Measurements from ENCODE around the gene ZNF70. TPM values are rescaled to one million over a fixed set of nuclear protein-coding genes. Genes with fewer than 3 reads are reported as not detected.

ZNF70 gene
- total RNA-seq, 5 donors from 2014 or later (not counting 1 experiment from before 2014, with no cell fraction given): 3.2 to 6.4 (median 5.8) TPM

GRCh38 chr22:23784215-23784732 lies 33.4 kb upstream of the ZNF70 start:
- ATAC-seq (replicated peaks in 1 of 4): no peak
- peaks cover 0 to 3% of the 10 kb centered on the region in 2 donors for H3K36me3 ChIP-seq (ENCODE audit: control insufficient read depth in 2 of 2, extremely low read depth in 1 of 2, insufficient read depth in 1 of 2, low read length in 1 of 2)
- H3K4me3 ChIP-seq (ENCODE audit: control insufficient read depth in 1 of 2, extremely low read depth in 1 of 2, low read length in 1 of 2): no peak overlapping the region
- DNase-seq: no peak
- no peaks in the 10 kb centered on the region for H3K9me3 Mint-ChIP-seq
- 34% methylated on average over 3 of the region's 8 CpGs for WGBS (ENCODE audit: insufficient coverage)
- H3K9me3 ChIP-seq: no peaks in the 10 kb centered on the region
- no peaks in the 10 kb centered on the region for H3K27me3 ChIP-seq (replicated peaks in 1 of 2; ENCODE audit: control insufficient read depth in 2 of 2, extremely low read depth in 1 of 2, insufficient read depth in 2 of 2, low read length in 1 of 2)
- H3K4me3 Mint-ChIP-seq: peak overlapping the region in 1 of 3 donors; percentile 2
- H3K4me1 Mint-ChIP-seq: peaks cover 25 to 32% (median 31%) of the 10 kb centered on the region in 3 donors
- H3K27ac Mint-ChIP-seq: peak overlapping the region; percentile 49 to 76
- CTCF ChIA-PET: no interaction called here
- no peaks in the 10 kb centered on the region for H3K36me3 Mint-ChIP-seq
- POLR2A ChIA-PET: no interaction called here
- no peaks in the 10 kb centered on the region for H3K27me3 Mint-ChIP-seq
- no peak overlapping the region for H3K27ac ChIP-seq (ENCODE audit: low read length)
- H3K4me1 ChIP-seq (ENCODE audit: control insufficient read depth in 1 of 2, extremely low read depth in 1 of 2, insufficient read depth in 2 of 2, low read length in 2 of 2): peaks cover 15 to 45% of the 10 kb centered on the region in 2 experiments

DNA sequence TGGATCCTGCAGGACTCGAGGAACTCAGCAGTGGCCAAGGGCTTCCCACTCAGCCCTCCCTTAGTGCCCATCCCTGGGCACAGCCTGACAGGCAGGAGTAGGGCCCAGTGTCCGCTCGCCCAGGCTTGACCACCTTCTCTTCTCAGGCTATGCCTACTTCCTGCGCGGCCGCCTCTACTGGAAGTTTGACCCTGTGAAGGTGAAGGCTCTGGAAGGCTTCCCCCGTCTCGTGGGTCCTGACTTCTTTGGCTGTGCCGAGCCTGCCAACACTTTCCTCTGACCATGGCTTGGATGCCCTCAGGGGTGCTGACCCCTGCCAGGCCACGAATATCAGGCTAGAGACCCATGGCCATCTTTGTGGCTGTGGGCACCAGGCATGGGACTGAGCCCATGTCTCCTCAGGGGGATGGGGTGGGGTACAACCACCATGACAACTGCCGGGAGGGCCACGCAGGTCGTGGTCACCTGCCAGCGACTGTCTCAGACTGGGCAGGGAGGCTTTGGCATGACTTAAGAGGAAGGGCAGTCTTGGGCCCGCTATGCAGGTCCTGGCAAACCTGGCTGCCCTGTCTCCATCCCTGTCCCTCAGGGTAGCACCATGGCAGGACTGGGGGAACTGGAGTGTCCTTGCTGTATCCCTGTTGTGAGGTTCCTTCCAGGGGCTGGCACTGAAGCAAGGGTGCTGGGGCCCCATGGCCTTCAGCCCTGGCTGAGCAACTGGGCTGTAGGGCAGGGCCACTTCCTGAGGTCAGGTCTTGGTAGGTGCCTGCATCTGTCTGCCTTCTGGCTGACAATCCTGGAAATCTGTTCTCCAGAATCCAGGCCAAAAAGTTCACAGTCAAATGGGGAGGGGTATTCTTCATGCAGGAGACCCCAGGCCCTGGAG lies 32.6 kb upstream of the ZNF70 start:
- Histone ChIP-seq H3K36me3 (ENCODE audit: control insufficient read depth in 2 of 2, extremely low read depth in 1 of 2, insufficient read depth in 1 of 2, low read length in 1 of 2) (peaks cover 0 to 3% of the 10 kb centered on the region in 2 donors), H3K4me3 (ENCODE audit: control insufficient read depth in 1 of 2, extremely low read depth in 1 of 2, low read length in 1 of 2) (no peak overlapping the region), H3K27ac (ENCODE audit: low read length) (no peak overlapping the region), H3K27me3 (replicated peaks in 1 of 2; ENCODE audit: control insufficient read depth in 2 of 2, extremely low read depth in 1 of 2, insufficient read depth in 2 of 2, low read length in 1 of 2) (no peaks in the 10 kb centered on the region), H3K4me1 (ENCODE audit: control insufficient read depth in 1 of 2, extremely low read depth in 1 of 2, insufficient read depth in 2 of 2, low read length in 2 of 2) (peaks cover 15 to 38% of the 10 kb centered on the region in 2 experiments), H3K9me3 (no peaks in the 10 kb centered on the region)
- peak overlapping the region in 1 of 2 donors; percentile 55 for H3K27ac Mint-ChIP-seq
- no peaks in the 10 kb centered on the region for H3K27me3 Mint-ChIP-seq
- 77% methylated on average over 10 of the region's 15 CpGs for WGBS (ENCODE audit: insufficient coverage)
- no peak overlapping the region for H3K4me3 Mint-ChIP-seq
- no peaks in the 10 kb centered on the region for H3K36me3 Mint-ChIP-seq
- DNase-seq (no peak), ATAC-seq (replicated peaks in 1 of 4) (no peak)
- ChIA-PET CTCF (no interaction called here), POLR2A (no interaction called here)
- peaks cover 24 to 26% (median 24%) of the 10 kb centered on the region in 3 donors for H3K4me1 Mint-ChIP-seq
- no peaks in the 10 kb centered on the region for H3K9me3 Mint-ChIP-seq

DNA sequence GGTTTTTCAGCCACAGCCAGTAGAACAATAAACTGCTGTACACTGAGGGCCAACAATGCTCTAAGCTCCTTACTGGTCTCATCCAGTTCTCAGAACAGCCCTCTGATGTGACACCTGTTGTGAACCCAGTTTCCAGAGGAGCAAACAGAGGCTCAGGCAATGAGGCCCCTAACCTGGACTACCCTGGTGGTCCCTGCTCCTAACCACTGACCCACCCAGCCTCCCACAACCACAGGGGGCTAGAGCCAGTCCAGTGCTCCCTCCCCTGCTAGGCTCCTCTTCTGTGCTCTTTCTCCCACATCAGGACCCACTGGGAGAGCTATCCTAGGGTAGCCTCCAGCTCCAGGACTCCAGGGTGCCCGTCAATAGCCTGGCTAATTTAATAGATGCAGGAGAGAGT lies 31.8 kb upstream of the ZNF70 start:
- no peaks in the 10 kb centered on the region for H3K27me3 ChIP-seq (replicated peaks in 1 of 2; ENCODE audit: control insufficient read depth in 2 of 2, extremely low read depth in 1 of 2, insufficient read depth in 2 of 2, low read length in 1 of 2)
- Mint-ChIP-seq H3K9me3 (no peaks in the 10 kb centered on the region), H3K36me3 (no peaks in the 10 kb centered on the region), H3K27ac (no peak overlapping the region), H3K4me3 (no peak overlapping the region), H3K27me3 (no peaks in the 10 kb centered on the region), H3K4me1 (peaks cover 16 to 19% (median 17%) of the 10 kb centered on the region in 3 donors)
- ChIA-PET POLR2A (no interaction called here), CTCF (no interaction called here)
- H3K9me3 ChIP-seq: no peaks in the 10 kb centered on the region
- peaks cover 0 to 3% of the 10 kb centered on the region in 2 donors for H3K36me3 ChIP-seq (ENCODE audit: control insufficient read depth in 2 of 2, extremely low read depth in 1 of 2, insufficient read depth in 1 of 2, low read length in 1 of 2)
- H3K4me1 ChIP-seq (ENCODE audit: control insufficient read depth in 1 of 2, extremely low read depth in 1 of 2, insufficient read depth in 2 of 2, low read length in 2 of 2): peaks cover 11 to 30% of the 10 kb centered on the region in 2 experiments
- H3K27ac ChIP-seq (ENCODE audit: low read length): no peak overlapping the region
- no peak overlapping the region for H3K4me3 ChIP-seq (ENCODE audit: control insufficient read depth in 1 of 2, extremely low read depth in 1 of 2, low read length in 1 of 2)
- no CpG with 5 or more reads among the region's 1 CpG for WGBS (ENCODE audit: insufficient coverage)
- no peak for ATAC-seq (replicated peaks in 1 of 4)
- no peak for DNase-seq

GRCh38 chr22:23782252-23782651 lies 31.3 kb upstream of the ZNF70 start:
- Mint-ChIP-seq H3K36me3 (no peaks in the 10 kb centered on the region), H3K4me3 (no peak overlapping the region), H3K27ac (no peak overlapping the region), H3K4me1 (peaks cover 13 to 14% (median 14%) of the 10 kb centered on the region in 3 donors), H3K9me3 (no peaks in the 10 kb centered on the region), H3K27me3 (no peaks in the 10 kb centered on the region)
- Histone ChIP-seq H3K4me1 (ENCODE audit: control insufficient read depth in 1 of 2, extremely low read depth in 1 of 2, insufficient read depth in 2 of 2, low read length in 2 of 2) (peaks cover 8 to 26% of the 10 kb centered on the region in 2 experiments), H3K36me3 (ENCODE audit: control insufficient read depth in 2 of 2, extremely low read depth in 1 of 2, insufficient read depth in 1 of 2, low read length in 1 of 2) (peaks cover 0 to 3% of the 10 kb centered on the region in 2 donors), H3K27ac (ENCODE audit: low read length) (no peak overlapping the region), H3K4me3 (ENCODE audit: control insufficient read depth in 1 of 2, extremely low read depth in 1 of 2, low read length in 1 of 2) (no peak overlapping the region), H3K9me3 (no peaks in the 10 kb centered on the region), H3K27me3 (replicated peaks in 1 of 2; ENCODE audit: control insufficient read depth in 2 of 2, extremely low read depth in 1 of 2, insufficient read depth in 2 of 2, low read length in 1 of 2) (no peaks in the 10 kb centered on the region)
- WGBS (ENCODE audit: insufficient coverage): 84% methylated on average over 9 of the region's 16 CpGs
- ATAC-seq (replicated peaks in 1 of 4): no peak
- DNase-seq: no peak
- ChIA-PET CTCF (no interaction called here), POLR2A (no interaction called here)

DNA sequence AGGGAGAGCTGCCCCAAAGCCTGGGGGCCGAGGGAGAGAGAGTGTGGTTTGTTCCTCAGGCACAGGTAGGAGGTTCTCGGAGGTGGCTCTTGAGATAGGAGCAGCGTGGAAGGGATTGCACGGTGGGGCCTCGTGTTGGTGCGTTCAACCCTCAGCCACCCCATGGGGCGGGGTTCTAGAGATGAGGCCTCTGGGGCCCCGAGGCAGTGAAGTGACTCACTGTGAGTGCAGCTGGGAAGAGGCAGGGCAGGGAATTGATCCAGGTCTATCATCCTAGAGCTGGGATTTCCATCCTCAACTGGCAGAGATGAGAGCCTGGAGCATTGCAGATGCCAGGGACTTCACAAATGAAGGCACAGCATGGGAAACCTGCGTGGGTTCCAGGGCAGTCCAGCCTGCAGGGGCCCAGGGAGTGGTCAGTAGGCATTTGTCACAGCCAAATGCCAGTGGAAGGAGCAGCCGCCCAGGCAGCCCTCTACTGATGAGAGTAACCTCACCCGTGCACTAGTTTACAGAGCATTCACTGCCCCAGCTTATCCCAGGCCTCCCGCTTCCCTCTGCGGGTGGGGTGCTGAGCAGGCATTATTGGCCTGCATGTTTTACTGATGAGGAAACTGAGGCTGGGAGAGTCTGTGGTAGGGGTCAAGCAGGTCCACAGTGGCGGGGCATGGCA lies 30.7 kb upstream of the ZNF70 start:
- no peak for DNase-seq
- H3K4me3 Mint-ChIP-seq: no peak overlapping the region
- peaks cover 12 to 13% (median 13%) of the 10 kb centered on the region in 3 donors for H3K4me1 Mint-ChIP-seq
- ChIA-PET POLR2A (no interaction called here), CTCF (no interaction called here)
- no peak for ATAC-seq (replicated peaks in 1 of 4)
- H3K9me3 Mint-ChIP-seq: no peaks in the 10 kb centered on the region
- no peaks in the 10 kb centered on the region for H3K36me3 Mint-ChIP-seq
- Histone ChIP-seq H3K27me3 (replicated peaks in 1 of 2; ENCODE audit: control insufficient read depth in 2 of 2, extremely low read depth in 1 of 2, insufficient read depth in 2 of 2, low read length in 1 of 2) (no peaks in the 10 kb centered on the region), H3K9me3 (no peaks in the 10 kb centered on the region), H3K27ac (ENCODE audit: low read length) (no peak overlapping the region), H3K36me3 (ENCODE audit: control insufficient read depth in 2 of 2, extremely low read depth in 1 of 2, insufficient read depth in 1 of 2, low read length in 1 of 2) (peaks cover 0 to 3% of the 10 kb centered on the region in 2 donors), H3K4me3 (ENCODE audit: control insufficient read depth in 1 of 2, extremely low read depth in 1 of 2, low read length in 1 of 2) (no peak overlapping the region), H3K4me1 (ENCODE audit: control insufficient read depth in 1 of 2, extremely low read depth in 1 of 2, insufficient read depth in 2 of 2, low read length in 2 of 2) (peaks cover 8 to 25% of the 10 kb centered on the region in 2 experiments)
- H3K27ac Mint-ChIP-seq: no peak overlapping the region
- no peaks in the 10 kb centered on the region for H3K27me3 Mint-ChIP-seq
- WGBS (ENCODE audit: insufficient coverage): 80% methylated on average over 12 of the region's 14 CpGs

- ATAC-seq (replicated peaks in 1 of 4) (no peak), DNase-seq (no peak)
- Mint-ChIP-seq H3K4me3 (no peak overlapping the region), H3K4me1 (peaks cover 6 to 7% (median 7%) of the 10 kb centered on the region in 3 donors), H3K9me3 (no peaks in the 10 kb centered on the region), H3K27me3 (no peaks in the 10 kb centered on the region), H3K27ac (no peak overlapping the region), H3K36me3 (no peaks in the 10 kb centered on the region)
- peaks cover 3 to 19% of the 10 kb centered on the region in 2 experiments for H3K4me1 ChIP-seq (ENCODE audit: control insufficient read depth in 1 of 2, extremely low read depth in 1 of 2, insufficient read depth in 2 of 2, low read length in 2 of 2)
- ChIA-PET CTCF (no interaction called here), POLR2A (no interaction called here)
- no peak overlapping the region for H3K27ac ChIP-seq (ENCODE audit: low read length)
- H3K36me3 ChIP-seq (ENCODE audit: control insufficient read depth in 2 of 2, extremely low read depth in 1 of 2, insufficient read depth in 1 of 2, low read length in 1 of 2): peaks cover 0 to 3% of the 10 kb centered on the region in 2 donors
- no peaks in the 10 kb centered on the region for H3K27me3 ChIP-seq (replicated peaks in 1 of 2; ENCODE audit: control insufficient read depth in 2 of 2, extremely low read depth in 1 of 2, insufficient read depth in 2 of 2, low read length in 1 of 2)
- no peak overlapping the region for H3K4me3 ChIP-seq (ENCODE audit: control insufficient read depth in 1 of 2, extremely low read depth in 1 of 2, low read length in 1 of 2)
- 93% methylated on average over 15 of the region's 15 CpGs for WGBS (ENCODE audit: insufficient coverage)
- no peaks in the 10 kb centered on the region for H3K9me3 ChIP-seq
Observed at GRCh38 chr22:23781065-23781464, 30.2 kb upstream of the ZNF70 start.
